Tibial nerve (tissue), 4 donors: ENCODE results near the gene IGLON5. TPM values are rescaled to one million over a fixed set of nuclear protein-coding genes. Genes with fewer than 3 reads are reported as not detected.

Experiments used
- DNase-seq, 2 donors: peaks; one replicate each; pipeline ENCODE4 v3.0.0-alpha.2; 2019; ENCODE audit warnings: low spot score in 2 of 2
- H3K27ac ChIP-seq, 4 donors: fragments of 200-600 bp; sonication (generic) in 3 of 4; one replicate each; pipeline ENCODE4 v1.5.1; 2017 to 2019; ENCODE audit warnings: mild to moderate bottlenecking in 1 of 4
- H3K27me3 ChIP-seq, 2 donors: fragments of 200-600 bp; sonication (generic) in 1 of 2; one replicate each; pipeline versions ENCODE4 v1.5.1 to v1.6.0; 2017 to 2019
- H3K36me3 ChIP-seq, 3 donors: fragments of 200-600 bp; sonication (generic); one replicate each; pipeline ENCODE4 v1.5.1; 2018 to 2019
- H3K4me1 ChIP-seq, 4 donors: fragments of 200-600 bp; sonication (generic) in 3 of 4; one replicate each; pipeline ENCODE4 v1.5.1; 2017 to 2019
- H3K4me3 ChIP-seq, 4 donors: fragments of 200-600 bp; sonication (generic) in 3 of 4; one replicate each; pipeline ENCODE4 v1.5.1; 2017 to 2019; ENCODE audit warnings: mild to moderate bottlenecking in 1 of 4, moderate library complexity in 1 of 4
- H3K9me3 ChIP-seq, 4 donors: fragments of 200-600 bp; sonication (generic) in 3 of 4; one replicate each; pipeline ENCODE4 v1.5.1; 2017 to 2019
- CTCF ChIP-seq, 5 experiments: fragments of 200-600 bp in 3 of 5; fragments of 450-650 bp in 2 of 5; sonication (generic) in 3 of 5; IDR thresholded peaks; one replicate each; pipeline ENCODE4 v1.5.1; 2016 to 2019; ENCODE audit warnings: antibody characterized with exemption in 5 of 5, mild to moderate bottlenecking in 3 of 5, moderate library complexity in 2 of 5
- EP300 ChIP-seq, 2 donors: sonication (generic); formaldehyde crosslinking; IDR thresholded peaks; one replicate each; pipeline ENCODE4 v1.6.1; 2017; ENCODE audit warnings: antibody characterized with exemption in 2 of 2, mild to moderate bottlenecking in 1 of 2
- POLR2A ChIP-seq, 2 donors: fragments of 450-650 bp; IDR thresholded peaks; one replicate each; pipeline ENCODE4 v1.6.1; 2017; ENCODE audit warnings: antibody characterized with exemption in 2 of 2, mild to moderate bottlenecking in 2 of 2, moderate library complexity in 2 of 2
- WGBS, 2 donors: methylation state at CpG; one replicate each; pipeline ENCODE4 v1.1.5; 2018; 5-methylcytosine and 5-hydroxymethylcytosine counted together
- total RNA-seq, 4 donors: library from RNA; depleted of rRNA; stranded (reverse); fragments of >200 nt; gene quantifications; one replicate each; pipeline ENCODE4 v1.1.0, GENCODE V29; 2016

Gene IGLON5
- total RNA-seq, 4 donors from 2014 or later, result 0.30 TPM; not detected in 3

- no peaks in the 10 kb centered on the region for H3K4me1 ChIP-seq
- H3K36me3 ChIP-seq, result peaks cover 0 to 60% (median 2%) of the 10 kb centered on the region in 3 donors
- H3K4me3 ChIP-seq, result no peak overlapping the region
- no peaks in the 10 kb centered on the region for H3K9me3 ChIP-seq
- WGBS, 2 donors, result 83 to 92% methylated on average over 9 to 17 of the region's 17 CpGs
- no peak overlapping the region for H3K27ac ChIP-seq
- no peak for DNase-seq
- H3K27me3 ChIP-seq, result no peaks in the 10 kb centered on the region
- TF ChIP-seq CTCF (IDR thresholded peaks at IDR 0.05) (no peak), POLR2A (IDR thresholded peaks at IDR 0.05) (no peak), EP300 (IDR thresholded peaks at IDR 0.05) (no peak)
Observed at GRCh38 chr19:51346742-51347141, 35.3 kb downstream of the IGLON5 start.

GRCh38 chr19:51347209-51347928 is 35.9 kb downstream of the IGLON5 start:
- H3K27ac ChIP-seq, result no peak overlapping the region
- WGBS, 2 donors, result 74 to 85% methylated on average over 10 of the region's 10 CpGs
- H3K4me1 ChIP-seq, result no peaks in the 10 kb centered on the region
- no peaks in the 10 kb centered on the region for H3K9me3 ChIP-seq
- TF ChIP-seq POLR2A (IDR thresholded peaks at IDR 0.05), result no peak
- peaks cover 2 to 65% (median 4%) of the 10 kb centered on the region in 3 donors for H3K36me3 ChIP-seq
- no peak for DNase-seq
- H3K27me3 ChIP-seq, result no peaks in the 10 kb centered on the region
- no peak overlapping the region for H3K4me3 ChIP-seq

GRCh38 chr19:51351266-51351990 is 40.0 kb downstream of the IGLON5 start:
- DNase-seq, result no peak
- Histone ChIP-seq H3K4me1 (peaks cover 0 to 12% (median 6%) of the 10 kb centered on the region in 4 donors), H3K4me3 (no peak overlapping the region), H3K9me3 (no peaks in the 10 kb centered on the region), H3K27ac (no peak overlapping the region), H3K27me3 (no peaks in the 10 kb centered on the region), H3K36me3 (peaks cover 2 to 52% (median 4%) of the 10 kb centered on the region in 3 donors)
- TF ChIP-seq CTCF (IDR thresholded peaks at IDR 0.05) (no peak), EP300 (IDR thresholded peaks at IDR 0.05) (no peak), POLR2A (IDR thresholded peaks at IDR 0.05) (no peak)
- WGBS, 2 donors, result 95% methylated on average over 11 of the region's 11 CpGs

GRCh38 chr19:51352783-51353360 is 41.4 kb downstream of the IGLON5 start:
- peaks cover 0 to 12% (median 6%) of the 10 kb centered on the region in 4 donors for H3K4me1 ChIP-seq
- 94 to 95% methylated on average over 9 to 16 of the region's 16 CpGs for WGBS, 2 donors
- DNase-seq, result no peak
- no peak overlapping the region for H3K27ac ChIP-seq
- H3K36me3 ChIP-seq, result peaks cover 2 to 38% (median 4%) of the 10 kb centered on the region in 3 donors
- no peak overlapping the region for H3K4me3 ChIP-seq
- TF ChIP-seq POLR2A (IDR thresholded peaks at IDR 0.05) (no peak), CTCF (IDR thresholded peaks at IDR 0.05) (no peak), EP300 (IDR thresholded peaks at IDR 0.05) (no peak)
- no peaks in the 10 kb centered on the region for H3K27me3 ChIP-seq
- no peaks in the 10 kb centered on the region for H3K9me3 ChIP-seq

- no peak for DNase-seq
- TF ChIP-seq EP300 (IDR thresholded peaks at IDR 0.05) (no peak), POLR2A (IDR thresholded peaks at IDR 0.05) (no peak), CTCF (IDR thresholded peaks at IDR 0.05) (no peak)
- H3K27ac ChIP-seq, result peak overlapping the region; percentile 51 to 83 (median 68)
- no peaks in the 10 kb centered on the region for H3K27me3 ChIP-seq
- no peaks in the 10 kb centered on the region for H3K9me3 ChIP-seq
- peaks cover 0 to 12% (median 6%) of the 10 kb centered on the region in 4 donors for H3K4me1 ChIP-seq
- no peak overlapping the region for H3K4me3 ChIP-seq
- H3K36me3 ChIP-seq, result peaks cover 2 to 33% (median 4%) of the 10 kb centered on the region in 3 donors
- 48 to 50% methylated on average over 12 of the region's 12 CpGs for WGBS, 2 donors
Observed at GRCh38 chr19:51354103-51354741, 42.8 kb downstream of the IGLON5 start.
